ENCODE data around the gene KRTAP2-4. TPM values are rescaled to one million over a fixed set of nuclear protein-coding genes. Genes with fewer than 3 reads are reported as not detected.

KRTAP2-4 gene
- total and polyA plus RNA-seq, 2 of the 13 experiments (the other 11 are each of a cell fraction or from before 2014, with no cell fraction given) = not detected

- TF ChIP-seq ZNF318 (CRISPR knock-in tag; IDR thresholded peaks at IDR 0.05) = no peak
These were observed 16.9 kb upstream of the KRTAP2-4 start (continued) for GRCh38 chr17:41082626-41083025.

- Histone ChIP-seq H4K20me1 (ENCODE audit: insufficient read depth, low read length) (no peaks in the 10 kb centered on the region), H3K36me3 (replicated peaks in 1 of 2; ENCODE audit: control insufficient read depth in 1 of 2, insufficient read depth in 2 of 2, low read length in 2 of 2) (no peaks in the 10 kb centered on the region), H3K4me1 (ENCODE audit: insufficient read depth, low read length) (no peaks in the 10 kb centered on the region), H3K79me2 (ENCODE audit: insufficient read depth, low read length) (no peaks in the 10 kb centered on the region), H3K9ac (ENCODE audit: insufficient read depth, low read depth, low read length) (no peak overlapping the region), H3K27me3 (ENCODE audit: control insufficient read depth in 1 of 2, insufficient read depth in 2 of 2, low read length in 2 of 2) (peaks cover 0 to 5% of the 10 kb centered on the region in 2 experiments; a peak in 2 of 5 replicates), H3K9me3 (ENCODE audit: low read length) (no peaks in the 10 kb centered on the region), H3K4me3 (replicated peaks in 1 of 3; ENCODE audit: insufficient read depth in 1 of 3, low read depth in 2 of 3, low read length in 3 of 3) (no peak overlapping the region), H2AFZ (ENCODE audit: low read length) (no peak overlapping the region), H3K27ac (ENCODE audit: extremely low read length, insufficient read depth, low read length) (no peak overlapping the region), H3K4me2 (ENCODE audit: low read depth, low read length) (no peak overlapping the region)
- CTCF ChIA-PET (ENCODE audit: low intra/inter-chr PET ratio, low total read pairs) = no interaction called here
- no peak for ATAC-seq
- TF ChIP-seq ISX (CRISPR knock-in tag; conservative IDR thresholded peaks at IDR 0.05) = no peak
- TF ChIP-seq HMG20A (CRISPR knock-in tag; IDR thresholded peaks at IDR 0.05; ENCODE audit: borderline replicate concordance) = no peak
- TF ChIP-seq NONO (IDR thresholded peaks at IDR 0.05) = 0 out of 2 replicates have a peak, but pooled peaks have one; percentile 22
- no peak for TF ChIP-seq NONO (CRISPR knock-in tag; conservative IDR thresholded peaks at IDR 0.05)
- no peak for DNase-seq (ENCODE audit: low spot score)
- in situ Hi-C loops (cut with HindIII; ENCODE audit: extremely low pct_ligation_motif_present, low pct_unique_long_range_greater_than_20kb) (no loop called here), intact Hi-C loops (cut with micrococcal nuclease; ENCODE audit: unreplicated experiment) (no loop called here)
- POLR2A ChIA-PET = no interaction called here
- BruUV-seq (replicated peaks) = no TSS peak
- no peak for FAIRE-seq
These were observed 11.1 kb upstream of the KRTAP2-4 start for GRCh38 chr17:41076788-41077187.

Data from HepG2 (cell line).